Bone marrow (tissue), 2 donors: ENCODE data around the gene PANK2.
"Not testable (repeated sequence)": the region's sequence is repeated elsewhere in the genome, so short reads cannot be mapped to it uniquely, and the experiment has no call there.

Experiments
- DNase-seq, 2 donors: peaks; one replicate each; lab custom pipeline; 2025; lab: John Stamatoyannopoulos, UW

PANK2 gene

GRCh38 chr20:3929713-3930060, 40.5 kb downstream of the PANK2 start:
- no peak for DNase-seq

DNA sequence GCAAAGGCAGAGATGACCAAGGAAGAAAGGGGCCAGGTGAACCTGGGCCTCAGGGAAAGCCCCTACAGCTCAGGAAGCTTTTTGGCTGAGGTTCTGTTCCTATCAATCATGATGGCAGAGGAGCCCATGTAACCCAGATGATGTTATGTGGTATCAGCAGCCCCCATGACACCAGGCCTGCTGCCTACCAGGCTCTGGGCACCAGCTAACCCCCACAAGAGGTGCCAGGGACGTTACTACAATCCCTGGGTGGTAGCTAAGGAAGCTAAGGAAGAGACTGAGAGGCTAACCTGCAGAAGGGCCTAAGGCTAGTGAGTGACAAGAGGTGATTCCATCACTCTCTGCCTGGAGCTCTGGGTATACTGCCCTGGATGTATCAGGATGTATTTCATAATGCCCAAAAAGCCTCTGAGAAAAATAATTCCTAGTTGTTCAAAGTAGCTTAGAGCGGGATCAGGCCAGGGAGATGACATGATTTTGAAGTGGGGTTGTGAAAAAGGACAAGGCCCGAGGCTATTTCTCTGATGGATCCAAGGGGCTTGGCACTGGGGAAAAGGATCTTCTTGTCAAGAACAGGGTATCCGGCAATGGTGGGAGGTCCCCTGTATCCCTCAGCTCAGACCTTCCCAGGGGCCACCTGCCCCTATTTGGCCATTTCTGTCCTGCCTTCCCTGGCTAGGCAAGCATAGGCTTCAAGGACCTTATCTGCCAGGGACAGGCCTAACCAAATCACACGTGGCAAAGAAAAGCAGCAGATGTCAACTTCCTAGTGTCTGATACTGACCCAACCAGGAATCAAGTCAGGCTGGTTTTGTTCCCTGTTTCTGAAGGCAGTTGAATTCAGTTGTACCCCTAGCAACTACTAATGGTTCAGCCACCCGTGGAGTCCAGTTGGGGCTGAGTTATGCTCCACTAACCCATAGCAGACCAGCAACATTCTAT, 41.3 kb downstream of the PANK2 start:
- DNase-seq: no peak

DNA sequence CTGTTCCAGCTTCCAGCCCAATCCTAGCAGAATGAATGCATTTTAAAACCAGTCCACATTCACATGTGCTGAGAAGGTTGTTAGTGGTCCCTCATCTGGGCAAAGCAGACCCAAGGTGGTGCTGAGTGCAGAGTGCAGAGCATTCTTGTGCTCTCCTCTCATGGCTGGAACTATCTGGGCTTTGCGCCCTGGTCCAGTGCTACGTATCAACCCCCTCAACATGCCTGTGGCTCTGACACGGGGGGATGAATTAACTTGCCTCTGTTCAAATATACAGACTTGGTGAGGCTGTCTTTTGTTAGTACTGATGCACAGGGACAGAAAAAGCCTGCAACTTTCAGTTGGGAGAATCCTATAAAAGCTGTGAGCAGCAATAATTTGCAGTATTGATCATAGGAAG, 42.5 kb downstream of the PANK2 start:
- no peak for DNase-seq

- DNase-seq: no peak
Observed at GRCh38 chr20:3932277-3932676, 43.1 kb downstream of the PANK2 start.

DNA sequence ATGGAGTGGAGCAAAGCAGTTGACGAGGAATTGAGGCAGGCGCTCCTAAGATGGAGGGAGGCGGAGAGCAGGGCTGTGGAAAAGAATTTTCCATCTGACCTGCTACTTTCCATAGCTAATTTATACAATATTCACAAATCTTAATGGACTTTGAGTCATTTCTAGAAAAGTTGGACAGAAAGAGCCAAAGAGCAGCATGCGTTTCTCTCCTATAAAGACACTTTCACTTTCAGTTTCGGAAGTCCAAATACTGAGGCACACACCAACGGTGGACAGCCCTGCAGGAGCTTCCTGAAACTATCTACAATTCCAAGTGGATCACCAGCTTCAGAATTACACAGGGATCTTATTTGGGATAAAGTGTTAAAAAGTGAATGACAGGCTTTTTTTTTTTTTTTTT, 43.5 kb downstream of the PANK2 start:
- no peak for DNase-seq

DNA sequence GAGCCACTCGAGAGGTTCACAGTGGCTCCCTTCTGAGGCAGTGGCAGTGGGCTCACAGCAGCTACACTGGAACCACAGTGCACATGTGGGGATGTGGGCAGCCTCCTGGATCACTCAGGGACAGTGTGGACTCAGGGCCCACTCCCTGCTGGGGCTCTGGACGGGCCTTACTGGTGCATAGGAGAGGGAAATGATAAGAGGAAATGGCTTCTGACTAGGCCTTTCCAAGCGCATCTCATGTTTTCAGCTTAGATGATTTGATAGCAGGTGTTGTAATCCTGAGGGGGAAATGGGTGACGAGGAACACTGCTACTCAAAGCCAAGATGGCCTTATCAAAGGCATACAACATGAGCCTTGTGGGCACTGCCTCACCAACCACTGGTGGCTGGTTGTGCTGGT, 44.0 kb downstream of the PANK2 start:
- DNase-seq: no peak

DNA sequence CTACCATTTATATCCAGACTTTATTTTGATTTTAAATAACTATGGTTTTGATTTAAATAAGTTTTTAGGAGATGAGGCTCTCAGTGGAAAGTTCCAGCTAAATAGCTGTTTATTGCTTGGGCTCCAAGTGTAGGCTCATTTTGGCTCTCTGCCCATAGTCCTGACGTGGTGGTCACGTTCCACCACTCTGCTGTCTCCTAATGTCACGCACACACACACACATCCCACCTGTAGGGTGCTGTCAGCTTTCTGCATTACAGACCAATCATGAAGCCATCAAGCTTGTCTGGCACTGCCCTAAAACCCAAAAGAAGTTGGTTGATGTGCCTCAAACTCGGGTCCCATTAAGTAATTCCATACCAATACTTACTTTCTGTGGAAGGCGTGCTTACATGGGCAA, 45.4 kb downstream of the PANK2 start:
- no peak for DNase-seq

- no peak for DNase-seq
Observed at GRCh38 chr20:3935295-3935955, 46.2 kb downstream of the PANK2 start.

- DNase-seq: no peak
Observed at GRCh38 chr20:3935956-3936340, 46.8 kb downstream of the PANK2 start.

DNA sequence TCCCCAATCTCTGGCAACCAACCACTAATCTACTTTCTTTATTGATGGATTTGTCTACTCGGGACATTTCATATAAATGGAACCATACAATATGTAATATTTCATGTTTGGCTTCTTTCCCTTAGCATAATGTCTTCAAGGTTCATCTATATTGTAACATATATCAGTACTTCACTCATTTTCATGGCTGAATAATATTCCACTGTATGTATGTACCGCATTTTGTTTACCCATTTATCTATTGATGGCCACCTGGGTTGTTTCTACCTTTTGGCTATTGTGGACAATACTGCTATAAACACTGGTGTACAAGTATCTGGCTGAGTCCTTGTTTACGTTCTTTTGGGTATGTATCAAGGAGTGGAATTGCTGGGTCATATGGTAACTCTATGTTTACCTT, 48.4 kb downstream of the PANK2 start:
- DNase-seq: no peak

- no peak for DNase-seq
Observed at GRCh38 chr20:3940905-3941304, 51.7 kb downstream of the PANK2 start.

DNA sequence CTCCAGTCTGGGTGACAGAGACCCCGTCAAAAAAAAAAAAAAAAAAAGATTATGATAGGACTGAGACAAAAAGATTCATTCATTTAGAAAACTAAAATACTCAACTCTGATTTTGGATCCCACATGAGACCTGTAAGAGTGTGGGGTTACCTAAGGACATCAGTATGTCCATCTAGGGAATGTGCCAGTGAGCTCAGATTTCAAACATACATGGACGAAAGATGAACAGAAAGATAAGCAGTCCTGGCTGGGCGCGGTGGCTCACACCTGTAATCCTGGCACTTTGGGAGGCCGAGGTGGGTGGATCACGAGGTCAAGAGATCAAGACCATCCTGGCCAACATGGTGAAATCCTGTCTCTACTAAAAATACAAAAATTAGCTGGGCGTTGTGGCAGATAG, 57.5 kb downstream of the PANK2 start:
- not testable (repeated sequence) for DNase-seq

- no peak for DNase-seq
Observed at GRCh38 chr20:3964719-3965118, 75.5 kb downstream of the PANK2 start.

DNA sequence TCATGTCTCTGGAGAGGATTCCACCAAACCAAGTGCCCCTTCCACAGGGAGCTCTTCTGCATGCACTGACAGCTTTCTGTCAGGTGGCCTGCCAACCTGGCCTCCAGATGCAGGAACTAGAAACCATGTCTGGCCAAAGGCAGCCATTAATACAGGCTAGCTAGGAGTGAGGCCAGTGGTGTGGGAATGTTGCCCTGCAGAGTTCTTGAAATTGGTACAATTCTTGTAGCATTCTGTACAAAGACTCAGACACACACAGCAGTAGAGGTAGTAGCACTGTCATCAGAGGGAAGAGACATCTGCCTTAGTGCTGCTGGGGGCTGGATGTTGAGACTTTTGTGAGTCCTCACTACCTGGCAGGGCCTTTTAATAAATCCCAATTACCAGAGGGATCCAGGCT, 77.4 kb downstream of the PANK2 start:
- DNase-seq: no peak

GRCh38 chr20:3970016-3970415, 80.8 kb downstream of the PANK2 start:
- DNase-seq: no peak

DNA sequence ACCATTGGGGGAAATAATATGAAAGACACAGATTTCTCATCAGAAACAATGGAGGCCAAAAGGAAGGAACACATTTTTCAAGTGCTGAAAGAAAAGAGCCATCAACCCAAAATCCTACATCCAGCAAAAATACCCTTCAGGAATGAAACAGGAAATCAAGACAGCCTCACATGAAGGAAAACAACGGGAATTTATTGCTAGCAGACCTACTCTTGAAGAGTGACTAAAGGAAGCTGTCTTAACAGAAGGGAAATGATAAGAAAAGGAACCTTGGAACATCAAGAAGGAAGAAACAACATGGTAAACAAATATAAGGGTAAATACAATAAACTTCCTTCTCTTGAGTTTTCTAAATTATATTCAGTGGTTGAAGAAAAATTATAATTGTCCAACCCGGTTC, 82.0 kb downstream of the PANK2 start:
- DNase-seq: no peak

DNA sequence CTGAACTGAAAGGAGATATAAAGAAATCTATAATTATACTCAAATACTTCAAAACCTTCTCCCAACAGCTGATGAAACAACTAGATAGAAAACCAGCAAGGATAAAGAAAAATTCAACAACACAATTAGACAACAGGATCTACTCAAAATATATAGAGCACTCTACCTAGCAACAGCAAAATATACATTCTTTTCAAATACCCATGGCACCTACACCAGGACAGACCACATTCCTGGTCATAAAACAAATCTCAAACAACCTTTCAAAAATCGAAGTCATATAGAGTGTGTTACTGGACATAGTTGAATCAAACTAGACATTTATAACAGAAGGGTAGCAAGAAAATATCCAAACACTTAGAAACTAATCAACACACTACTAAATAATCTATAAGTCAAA, 83.0 kb downstream of the PANK2 start:
- no peak for DNase-seq

- not testable (repeated sequence) for DNase-seq
Observed at GRCh38 chr20:3972631-3973030, 83.4 kb downstream of the PANK2 start.

DNA sequence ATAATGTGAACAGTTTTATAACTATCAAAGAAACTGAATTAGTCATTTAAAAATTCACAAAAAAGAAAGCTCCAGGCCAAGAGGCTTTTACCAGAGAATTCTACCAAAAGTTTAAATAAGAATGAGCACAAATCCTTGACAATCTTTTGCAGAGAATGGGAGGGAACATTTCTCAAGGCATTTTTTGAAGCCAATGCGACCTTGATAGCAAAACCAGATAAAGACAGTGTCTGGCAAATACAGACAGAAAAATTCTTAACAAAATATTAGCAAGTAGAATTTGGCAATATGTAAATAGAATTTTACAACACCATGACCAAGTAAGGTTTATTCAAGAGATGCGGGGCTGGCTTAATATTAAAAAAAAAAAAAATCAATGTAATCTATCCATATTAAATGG, 84.5 kb downstream of the PANK2 start:
- no peak for DNase-seq

GRCh38 chr20:3976511-3976910, 87.3 kb downstream of the PANK2 start:
- DNase-seq: no peak
